22Rv1 (cell line): ENCODE data around the gene TMEM186.

Experiments
- H3K27ac ChIP-seq: fragments of 450-650 bp; 2 replicates; pipeline ENCODE4 v1.5.1; 2017
- ZFX ChIP-seq: fragments of 450-650 bp; IDR thresholded peaks from 2 replicates; pipeline ENCODE4 v1.6.1; 2017; ENCODE audit warnings: antibody characterized with exemption, borderline replicate concordance
- TF ChIP-seq, protein P1 (sequence below): fragments of 450-650 bp; IDR thresholded peaks from 2 replicates; pipeline ENCODE4 v1.5.1; 2017; ENCODE audit warnings: mild to moderate bottlenecking

TMEM186 gene

GRCh38 chr16:8831871-8832716, 34.7 kb upstream of the TMEM186 start:
- no peak overlapping the region for H3K27ac ChIP-seq
- TF ChIP-seq ZFX: no peak
- TF ChIP-seq, protein P1, sequence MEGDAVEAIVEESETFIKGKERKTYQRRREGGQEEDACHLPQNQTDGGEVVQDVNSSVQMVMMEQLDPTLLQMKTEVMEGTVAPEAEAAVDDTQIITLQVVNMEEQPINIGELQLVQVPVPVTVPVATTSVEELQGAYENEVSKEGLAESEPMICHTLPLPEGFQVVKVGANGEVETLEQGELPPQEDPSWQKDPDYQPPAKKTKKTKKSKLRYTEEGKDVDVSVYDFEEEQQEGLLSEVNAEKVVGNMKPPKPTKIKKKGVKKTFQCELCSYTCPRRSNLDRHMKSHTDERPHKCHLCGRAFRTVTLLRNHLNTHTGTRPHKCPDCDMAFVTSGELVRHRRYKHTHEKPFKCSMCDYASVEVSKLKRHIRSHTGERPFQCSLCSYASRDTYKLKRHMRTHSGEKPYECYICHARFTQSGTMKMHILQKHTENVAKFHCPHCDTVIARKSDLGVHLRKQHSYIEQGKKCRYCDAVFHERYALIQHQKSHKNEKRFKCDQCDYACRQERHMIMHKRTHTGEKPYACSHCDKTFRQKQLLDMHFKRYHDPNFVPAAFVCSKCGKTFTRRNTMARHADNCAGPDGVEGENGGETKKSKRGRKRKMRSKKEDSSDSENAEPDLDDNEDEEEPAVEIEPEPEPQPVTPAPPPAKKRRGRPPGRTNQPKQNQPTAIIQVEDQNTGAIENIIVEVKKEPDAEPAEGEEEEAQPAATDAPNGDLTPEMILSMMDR: no peak

- no peak overlapping the region for H3K27ac ChIP-seq
- TF ChIP-seq, protein P1: no peak
- TF ChIP-seq ZFX: no peak
These were observed 34.0 kb upstream of the TMEM186 start for GRCh38 chr16:8831450-8831849.

DNA sequence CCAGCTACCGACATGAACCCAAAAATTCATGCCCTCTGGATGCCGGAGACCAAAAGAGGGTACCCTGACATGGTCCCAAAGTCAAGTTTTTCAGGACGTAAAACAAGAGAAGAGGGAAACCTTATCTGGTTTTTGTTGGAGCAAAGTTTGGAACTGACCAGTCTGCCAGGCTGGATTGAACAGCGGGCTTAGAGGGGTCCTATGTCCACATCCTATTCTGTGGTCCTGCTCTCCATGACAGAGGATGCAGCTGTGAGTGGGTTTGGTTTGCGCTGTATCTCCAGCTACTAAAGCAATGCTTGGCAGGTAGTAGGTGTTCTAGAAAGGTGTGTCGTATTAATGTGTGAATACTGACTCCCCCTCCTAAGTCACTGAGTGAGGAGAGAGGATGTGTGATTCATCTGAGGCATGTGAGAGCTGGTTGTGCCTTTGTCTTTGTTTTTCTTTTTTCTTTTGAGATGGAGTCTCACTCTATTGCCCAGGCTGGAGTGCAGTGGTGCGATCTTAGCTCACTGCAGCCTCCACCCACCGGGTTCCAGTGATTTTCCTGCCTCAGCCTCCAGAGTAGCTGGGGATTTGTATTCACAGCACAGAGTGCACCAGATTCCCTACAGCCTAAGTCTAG, 31.2 kb upstream of the TMEM186 start:
- TF ChIP-seq, protein P1: no peak
- no peak for TF ChIP-seq ZFX
- H3K27ac ChIP-seq: no peak overlapping the region

- TF ChIP-seq, protein P1: no peak
- no peak for TF ChIP-seq ZFX
- no peak overlapping the region for H3K27ac ChIP-seq
These were observed 28.9 kb upstream of the TMEM186 start for GRCh38 chr16:8826278-8826879.

- H3K27ac ChIP-seq: no peak overlapping the region
These were observed 25.0 kb upstream of the TMEM186 start for GRCh38 chr16:8822403-8822802.

DNA sequence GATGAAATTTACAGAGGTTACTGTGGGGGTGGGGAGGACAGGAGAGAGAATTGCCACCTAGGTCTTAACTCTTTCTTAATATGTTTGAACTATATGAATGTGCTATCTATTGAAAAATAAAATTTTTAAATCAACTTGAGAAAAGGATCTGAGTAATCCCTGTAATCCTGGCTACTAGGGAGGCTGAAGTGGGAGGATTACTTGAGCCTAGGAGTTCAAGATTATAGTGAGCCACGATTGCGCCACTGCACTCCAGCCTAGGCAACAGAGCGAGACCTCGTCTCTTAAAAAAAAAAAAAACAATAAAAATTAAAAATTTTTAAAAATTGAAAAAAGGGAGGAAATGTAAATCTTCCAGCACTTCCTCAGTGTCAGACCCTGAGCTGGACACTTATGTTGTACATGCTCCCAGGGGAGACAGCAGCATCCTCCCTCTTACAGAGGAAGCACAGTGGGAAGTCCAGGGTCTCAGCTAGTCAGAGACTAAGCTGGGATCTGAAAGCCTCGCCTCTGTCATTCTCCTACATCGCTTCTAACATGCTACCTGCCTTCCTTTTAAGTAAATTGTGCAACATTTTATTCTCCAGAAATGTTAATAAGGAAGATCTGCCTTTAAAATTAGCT, 22.1 kb upstream of the TMEM186 start:
- no peak overlapping the region for H3K27ac ChIP-seq
- no peak for TF ChIP-seq ZFX
- TF ChIP-seq, protein P1: no peak

More at GRCh38 chr16:8822403-8822802, 25.0 kb upstream of the TMEM186 start:
- no peak for TF ChIP-seq ZFX
- TF ChIP-seq, protein P1: no peak
